8988T (cell line): ENCODE results near the gene PRDM16.

ENCODE experiments used
- DNase-seq: peaks from one replicate; pipeline ENCODE4 v3.0.0; 2011

Gene PRDM16

DNA sequence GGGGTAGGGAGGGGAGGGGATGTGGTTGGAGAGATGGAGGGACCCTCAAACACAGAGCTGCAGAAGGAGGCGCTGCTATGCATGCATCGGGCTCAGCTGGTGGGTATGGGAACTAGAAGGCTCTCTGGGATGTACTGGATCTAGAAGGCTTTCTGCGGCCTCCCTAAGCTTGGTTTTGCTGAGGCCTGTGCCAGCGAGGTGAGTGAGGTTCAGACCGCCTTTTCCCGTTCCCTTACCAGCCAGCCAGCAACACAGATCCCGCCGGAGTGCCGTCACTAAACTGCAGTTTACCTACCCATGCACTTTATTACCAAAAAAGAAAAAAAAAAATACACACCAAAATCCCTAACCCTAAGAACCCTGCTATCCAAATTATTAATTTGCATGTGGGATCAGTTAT lies 180.2 kb downstream of the PRDM16 start:
- no peak for DNase-seq

DNA sequence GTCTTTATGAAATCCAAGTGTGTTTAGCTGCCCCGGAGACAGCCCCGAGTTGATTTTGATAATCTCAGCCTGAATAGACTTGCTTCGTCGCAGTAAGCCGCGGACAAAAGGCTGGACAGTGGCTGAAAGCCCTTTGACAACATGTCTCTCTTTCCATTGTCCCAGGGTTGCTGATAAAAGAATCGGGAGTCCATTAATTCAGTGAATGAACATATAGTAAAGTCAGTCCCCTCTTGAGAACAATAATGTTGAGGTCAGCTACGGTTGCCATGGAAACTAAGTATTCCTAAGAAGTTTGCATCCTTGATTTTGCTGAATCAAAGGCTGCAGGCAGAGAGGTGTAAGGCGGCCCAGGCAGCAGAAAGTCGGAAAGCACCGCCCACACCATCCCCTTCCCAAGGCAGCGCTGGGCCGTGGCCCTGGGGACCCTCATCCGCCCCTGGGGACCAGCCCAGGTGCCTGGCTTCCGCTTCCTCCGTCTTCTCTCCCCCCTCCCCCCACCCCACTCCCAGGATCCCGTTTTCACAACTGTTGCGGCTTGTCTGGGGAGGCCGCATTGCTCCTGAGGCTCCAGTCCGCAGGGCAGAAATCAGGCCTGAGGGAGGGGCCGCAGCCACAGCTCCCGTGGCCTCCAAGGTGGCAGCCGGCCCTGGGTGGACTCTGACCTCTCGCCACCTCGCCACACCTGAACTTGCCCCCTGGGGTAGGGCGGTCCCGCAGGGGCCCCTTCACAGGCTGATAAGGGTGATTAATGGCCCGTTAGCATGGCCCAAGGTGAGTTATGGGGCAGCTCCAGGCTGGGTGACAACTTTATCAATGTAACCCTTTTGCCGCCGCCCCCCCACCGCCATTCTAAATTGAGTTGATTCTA lies 180.9 kb downstream of the PRDM16 start:
- no peak for DNase-seq

DNA sequence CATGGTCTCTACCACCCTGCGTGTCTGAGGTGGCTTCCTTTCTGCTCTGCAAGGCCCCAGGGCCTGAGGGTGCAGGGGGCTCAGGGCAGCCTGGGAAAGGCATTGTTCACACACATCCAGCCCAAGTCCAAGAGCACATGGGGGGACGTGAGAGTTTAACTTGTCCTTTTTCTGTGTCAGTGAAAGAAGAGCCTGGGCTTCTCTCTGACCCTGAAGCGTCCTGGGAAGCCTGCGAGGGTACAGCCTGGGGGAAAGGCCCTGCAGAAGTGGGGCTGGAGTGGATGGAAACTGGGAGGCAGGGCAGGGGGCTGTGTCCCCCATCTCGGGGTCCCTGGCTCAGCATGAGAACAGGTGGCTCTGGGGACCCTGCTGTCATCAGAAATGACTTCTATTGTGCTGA lies 181.6 kb downstream of the PRDM16 start:
- no peak for DNase-seq

DNA sequence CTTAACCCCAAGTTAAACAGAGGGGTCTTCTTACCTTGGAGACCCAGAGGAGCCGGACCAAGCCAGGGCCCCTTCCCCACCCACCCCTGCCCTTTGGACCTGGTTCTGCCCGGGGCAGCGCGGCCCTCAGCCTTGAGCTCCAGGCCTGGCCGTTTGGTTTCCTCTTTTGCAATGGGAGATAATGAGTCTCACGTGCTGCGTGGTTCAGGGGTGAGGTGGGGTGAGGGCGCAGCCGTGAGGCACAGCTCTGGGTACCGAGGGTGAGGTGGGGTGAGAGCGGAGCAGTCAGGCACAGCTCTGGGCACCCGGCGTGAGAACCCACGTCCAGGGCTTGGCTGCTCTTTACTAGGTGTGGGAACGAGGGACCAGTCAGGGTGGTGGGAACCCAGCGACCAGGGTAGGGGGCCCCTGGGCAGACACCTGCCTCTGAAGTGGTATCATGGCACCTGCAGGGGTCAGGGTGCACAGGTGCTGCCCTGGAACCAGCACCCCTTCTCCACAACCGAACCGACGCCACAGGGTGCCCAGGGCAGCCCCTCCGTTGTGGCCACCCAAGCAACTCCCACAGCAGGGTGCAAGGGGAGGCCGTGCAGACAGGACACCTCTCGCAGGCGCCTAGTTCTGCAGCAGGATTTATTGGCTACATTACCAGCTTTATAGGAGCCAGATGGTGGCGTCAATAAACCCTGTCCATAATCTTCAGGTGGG lies 182.2 kb downstream of the PRDM16 start:
- no peak for DNase-seq

DNA sequence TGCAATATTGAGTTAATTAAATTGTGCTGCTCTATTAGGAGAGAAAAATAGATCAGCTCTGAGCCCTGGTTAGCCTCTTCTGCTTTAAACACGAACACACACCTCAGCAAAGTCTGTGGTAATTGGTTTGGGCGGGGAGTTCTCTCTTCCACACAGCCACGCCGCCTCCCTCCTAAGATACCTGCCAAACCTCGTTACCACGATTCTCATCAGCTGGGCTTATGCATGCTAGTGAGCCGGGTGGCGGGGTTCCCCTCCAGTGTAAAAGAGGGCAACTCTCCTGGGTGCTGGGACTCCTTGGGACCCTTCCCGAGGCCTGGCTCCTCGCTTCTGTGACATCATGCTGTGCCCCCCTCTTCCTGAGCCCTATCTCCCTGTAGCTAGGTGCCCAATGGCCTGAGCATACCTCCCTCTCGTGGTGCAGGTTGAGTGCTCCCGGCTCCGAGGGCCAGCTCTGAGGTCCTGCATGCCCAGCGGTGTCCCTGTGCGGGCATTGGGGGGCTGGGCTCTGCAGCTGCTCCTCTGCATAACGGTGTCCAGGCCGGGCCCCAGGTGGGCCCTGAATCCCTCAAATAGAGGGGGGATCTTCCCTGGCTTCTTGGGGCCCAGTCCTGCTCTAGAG lies 182.9 kb downstream of the PRDM16 start:
- DNase-seq, result no peak

DNA sequence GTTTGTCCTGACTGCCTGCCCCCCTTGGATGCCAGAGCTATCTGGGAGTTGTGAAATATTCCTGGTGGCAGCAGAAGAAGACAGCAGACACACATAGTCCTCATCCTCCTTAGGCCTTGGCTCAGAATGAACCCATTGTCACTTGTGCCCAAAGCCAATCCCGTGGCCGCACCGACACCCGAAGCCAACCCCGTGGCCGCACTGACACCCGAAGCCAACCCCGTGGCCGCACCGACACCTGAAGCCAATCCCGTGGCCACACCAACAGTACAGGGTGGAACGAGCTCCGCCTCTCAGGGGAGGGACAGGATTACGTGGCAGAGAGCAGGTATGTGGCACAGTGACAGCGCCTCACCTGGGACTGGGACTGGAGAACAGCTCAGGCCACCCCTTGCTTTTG lies 186.7 kb downstream of the PRDM16 start:
- DNase-seq, result no peak

DNA sequence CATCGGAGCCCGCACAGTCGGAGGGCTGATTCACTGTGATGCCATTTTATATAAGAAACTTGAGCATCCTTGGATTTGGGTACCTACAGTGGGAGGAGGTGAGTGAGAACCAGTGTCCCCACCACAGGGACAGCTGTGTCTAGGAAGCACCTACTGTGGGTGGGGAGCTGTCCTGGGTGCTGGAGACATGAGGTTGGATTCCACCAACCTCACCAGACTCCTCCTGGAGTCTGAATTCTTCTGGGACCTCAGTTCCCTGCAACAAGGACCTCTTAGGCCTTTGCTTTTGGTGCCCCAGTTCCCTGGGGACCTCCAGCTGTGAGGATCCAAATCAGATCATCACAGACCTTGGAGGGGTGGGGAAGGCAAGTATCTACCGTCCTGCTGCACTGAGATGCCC lies 188.8 kb downstream of the PRDM16 start:
- DNase-seq, result no peak

DNA sequence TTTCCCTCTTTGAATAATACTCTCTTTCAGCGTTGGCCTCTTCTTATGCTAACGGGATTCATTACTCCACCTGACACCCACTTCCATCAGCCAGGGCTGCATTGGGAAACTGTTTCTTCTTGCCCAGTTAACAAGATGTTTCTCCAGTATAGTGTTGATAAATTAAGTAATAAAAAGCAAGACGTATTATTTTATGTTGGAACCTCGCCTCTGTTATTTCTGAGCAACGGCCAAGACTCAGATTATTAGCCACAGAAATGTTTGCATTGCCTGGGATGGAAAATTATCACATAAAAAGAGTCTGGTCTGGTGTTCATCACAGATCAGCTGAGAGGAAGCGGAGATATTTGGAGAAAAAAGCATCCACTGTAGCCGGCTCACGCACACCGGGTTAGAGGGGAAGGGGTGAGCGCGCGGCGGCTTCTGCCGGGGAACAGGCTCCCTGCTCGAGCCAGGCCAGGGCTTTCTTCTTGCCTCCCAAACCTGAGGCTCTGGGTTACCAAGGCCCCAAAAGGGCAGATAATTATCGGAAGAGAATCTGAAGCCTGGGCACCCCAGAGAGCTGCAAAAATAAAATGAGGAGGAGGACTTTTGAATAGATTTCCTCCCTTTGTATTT lies 189.5 kb downstream of the PRDM16 start:
- no peak for DNase-seq

DNA sequence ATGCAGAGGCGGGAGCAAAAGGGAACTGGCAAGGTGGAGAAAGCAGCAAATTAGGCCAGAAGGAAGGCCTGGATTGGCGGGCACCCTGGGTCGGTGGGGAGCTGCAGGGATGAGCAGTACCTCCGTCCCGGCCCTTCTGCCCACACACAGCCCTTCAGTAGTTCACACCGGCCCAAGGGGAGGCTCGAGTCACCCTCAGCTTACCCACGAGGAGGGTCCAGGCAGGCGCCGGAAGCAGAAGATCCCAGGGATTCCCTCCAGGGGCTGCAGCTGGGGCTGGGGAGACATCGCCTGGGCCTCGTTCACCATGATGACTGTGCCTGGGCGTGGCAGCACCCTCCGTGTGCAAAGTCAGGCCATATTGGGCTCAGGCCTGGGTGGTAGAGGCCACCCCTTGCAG lies 190.0 kb downstream of the PRDM16 start:
- DNase-seq, result no peak

DNA sequence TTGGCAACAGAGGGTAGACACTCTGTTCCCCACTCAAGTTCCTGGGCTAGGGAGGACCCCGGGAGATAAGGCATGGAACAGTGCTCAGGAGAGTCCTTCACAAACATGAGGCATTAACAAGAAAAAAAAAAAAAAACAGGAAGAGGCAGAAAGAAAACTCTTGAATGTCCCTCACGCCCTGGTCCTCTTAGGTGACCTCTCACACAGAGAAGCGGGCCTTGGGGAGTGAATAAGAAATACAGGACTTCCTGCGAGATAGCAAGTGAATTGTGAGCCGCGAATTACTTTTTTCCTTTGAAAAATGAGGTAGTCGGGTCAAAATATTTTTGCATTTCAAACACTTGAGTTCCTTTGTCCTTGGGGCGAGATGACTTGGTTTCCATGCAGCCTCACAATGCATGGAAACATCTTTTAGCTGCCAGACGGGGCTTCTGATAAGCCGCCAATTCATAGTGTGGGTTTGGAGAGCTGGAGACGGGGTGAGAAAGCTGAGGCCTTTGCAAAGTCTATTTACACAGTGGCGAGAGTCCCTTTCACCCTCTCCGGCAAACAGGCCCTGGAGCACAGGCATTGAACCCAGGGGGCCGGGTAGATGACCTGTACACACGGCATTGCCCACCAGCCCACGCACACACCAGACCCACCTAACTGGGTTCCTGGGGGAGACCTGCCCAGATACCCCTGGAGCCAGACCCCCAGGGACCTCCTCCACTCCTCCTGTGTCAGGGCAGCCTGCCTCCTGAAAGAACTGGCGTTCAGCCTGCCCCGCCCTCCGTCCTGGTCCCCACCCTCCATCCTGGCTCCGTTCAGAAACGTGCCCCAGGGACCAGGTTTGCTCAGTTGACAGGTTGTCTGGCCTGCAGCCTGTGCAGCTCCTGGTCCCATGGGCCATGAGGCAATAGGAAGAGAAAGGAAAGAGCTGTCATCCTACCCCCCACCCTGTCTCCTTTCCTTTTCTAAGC lies 192.3 kb downstream of the PRDM16 start:
- DNase-seq, result no peak

DNA sequence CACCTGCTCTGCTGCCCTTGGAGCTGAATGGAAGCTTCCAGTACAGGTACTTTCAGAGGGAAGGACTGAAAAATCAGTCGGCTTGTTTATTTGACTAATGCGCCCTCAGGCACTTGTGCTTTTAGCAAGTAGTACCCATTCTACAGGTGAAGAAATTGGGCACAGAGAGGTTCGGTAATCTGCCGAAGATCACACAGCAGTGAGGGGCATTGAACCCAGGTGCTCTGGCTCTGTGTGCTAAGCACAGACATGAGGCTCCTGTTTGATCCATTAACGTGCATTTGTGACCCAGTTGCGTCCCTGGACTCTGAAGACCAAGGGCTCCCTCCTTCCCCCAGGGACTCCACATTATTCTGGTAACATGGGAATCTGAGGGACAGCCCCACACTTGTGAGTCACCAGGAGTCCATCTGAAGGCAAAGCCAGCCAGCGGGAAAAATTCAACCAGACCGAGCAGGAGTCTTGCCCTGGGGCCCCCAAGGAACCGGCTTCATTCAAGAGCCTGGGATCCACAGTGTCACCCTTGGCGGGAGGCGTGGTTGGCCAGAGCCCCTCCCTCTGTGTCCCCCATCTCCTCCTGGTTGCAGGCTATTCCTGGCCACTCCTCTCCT lies 193.1 kb downstream of the PRDM16 start:
- DNase-seq, result no peak

DNA sequence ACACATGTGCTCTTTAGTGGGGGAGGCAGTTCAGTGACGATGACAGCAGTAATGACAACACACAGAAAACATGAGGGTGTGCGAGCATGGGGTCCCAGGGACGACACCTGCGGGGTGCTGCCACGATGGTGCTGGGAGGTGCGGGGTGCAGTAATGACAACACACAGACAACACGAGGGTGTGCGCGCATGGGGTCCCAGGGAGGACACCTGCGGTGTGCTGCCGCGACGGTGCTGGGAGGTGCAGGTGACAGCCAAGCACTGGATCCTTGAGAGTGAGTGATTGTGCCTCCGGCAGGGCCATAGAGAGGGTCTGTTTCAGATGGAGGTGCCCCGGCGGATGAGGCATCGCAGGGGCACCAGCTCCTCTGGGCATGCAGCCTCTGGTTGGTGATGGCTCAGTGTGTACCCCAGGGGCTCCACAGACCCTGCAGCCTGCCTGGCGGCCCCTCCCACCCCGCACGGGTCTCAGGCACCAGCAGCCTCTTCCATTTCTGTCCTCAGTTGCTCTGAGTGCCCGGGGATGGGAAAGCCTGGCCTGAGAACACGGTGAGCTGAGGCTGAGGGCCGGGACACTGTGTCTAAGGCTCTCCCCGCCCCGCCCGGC lies 193.8 kb downstream of the PRDM16 start:
- DNase-seq, result no peak

DNA sequence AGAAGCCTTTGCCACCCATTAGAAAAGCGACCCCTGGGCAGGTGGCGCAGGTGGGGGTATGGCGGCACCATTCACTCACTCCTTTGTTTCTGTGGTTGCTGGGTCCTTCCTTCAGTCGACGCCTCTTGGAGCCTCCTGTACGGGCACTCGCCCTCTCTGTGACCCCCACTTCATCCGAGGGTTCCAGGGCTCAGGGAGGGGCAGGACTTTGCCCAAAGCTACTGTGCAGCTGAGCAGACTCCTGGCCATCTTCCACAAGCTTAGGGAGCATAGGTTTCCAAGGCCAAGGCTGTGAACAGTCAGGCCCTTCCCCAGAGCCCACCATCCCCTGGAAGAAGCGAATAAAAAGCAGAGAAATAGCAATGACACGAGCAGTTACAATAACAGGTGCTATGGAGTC lies 194.8 kb downstream of the PRDM16 start:
- no peak for DNase-seq

DNA sequence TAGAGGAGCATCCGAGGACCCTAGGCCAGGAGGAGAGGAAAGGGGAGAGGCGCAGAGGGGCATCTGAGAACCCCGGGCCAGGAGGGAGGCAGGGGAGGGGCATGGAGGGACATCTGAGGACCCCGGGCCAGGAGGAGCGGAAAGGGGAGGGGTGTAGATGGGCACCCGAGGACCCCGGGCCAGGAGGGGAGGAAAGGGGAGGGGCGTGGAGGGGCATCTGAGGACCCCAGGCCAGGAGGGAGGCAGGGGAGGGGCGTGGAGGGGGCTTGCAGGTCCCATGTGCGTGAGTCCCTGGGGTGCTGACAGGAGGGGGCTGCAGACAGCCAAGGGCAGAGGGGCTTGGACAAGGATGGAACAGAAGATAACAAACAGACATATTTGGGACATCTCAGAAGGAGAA lies 195.5 kb downstream of the PRDM16 start:
- no peak for DNase-seq

DNA sequence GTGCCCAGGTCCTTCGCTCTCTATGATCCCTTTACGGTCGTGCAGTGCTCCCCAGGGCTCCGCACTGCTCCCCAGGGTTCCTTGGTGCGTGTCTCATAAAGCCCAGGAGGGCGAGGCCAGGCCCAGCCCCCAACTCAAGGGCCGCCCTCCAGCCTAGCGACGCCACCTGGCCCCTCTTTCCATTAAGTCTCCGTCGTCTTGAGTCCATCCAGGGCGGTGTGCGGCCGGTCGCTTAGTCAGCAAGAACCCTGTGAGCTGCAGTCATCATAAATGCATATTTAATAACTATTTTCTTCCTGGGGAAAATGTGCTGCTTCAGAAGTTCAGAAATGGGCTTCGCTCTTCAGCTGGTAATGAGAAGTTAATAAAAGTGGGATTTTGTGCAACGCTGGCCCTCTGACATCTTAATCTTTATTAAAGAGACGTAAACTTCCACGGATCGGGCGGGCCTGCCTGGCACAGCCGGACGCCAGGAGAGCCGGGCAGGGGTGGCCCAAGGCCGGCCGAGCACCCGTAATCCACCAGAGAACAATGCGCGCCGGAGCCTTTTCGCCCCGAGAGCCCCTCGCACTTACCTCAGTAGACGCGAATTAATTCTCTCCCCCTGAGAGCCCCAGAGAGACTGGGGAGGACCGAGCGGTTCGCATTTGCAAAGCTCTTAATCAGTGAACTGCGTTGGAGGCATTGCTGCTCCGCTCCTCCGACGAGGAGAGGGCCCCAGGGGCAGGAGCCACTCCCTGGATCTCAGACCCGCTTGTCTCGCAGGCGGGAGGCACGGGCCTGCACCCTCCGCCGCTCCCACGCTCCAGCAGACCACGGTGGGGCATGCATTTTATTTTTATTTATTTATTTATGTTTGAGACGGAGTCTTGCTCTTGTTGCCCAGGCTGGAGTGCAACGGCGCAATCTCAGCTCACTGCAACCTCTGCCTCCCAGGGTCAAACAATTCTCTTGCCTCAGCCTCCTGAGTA lies 197.1 kb downstream of the PRDM16 start:
- no peak for DNase-seq

DNA sequence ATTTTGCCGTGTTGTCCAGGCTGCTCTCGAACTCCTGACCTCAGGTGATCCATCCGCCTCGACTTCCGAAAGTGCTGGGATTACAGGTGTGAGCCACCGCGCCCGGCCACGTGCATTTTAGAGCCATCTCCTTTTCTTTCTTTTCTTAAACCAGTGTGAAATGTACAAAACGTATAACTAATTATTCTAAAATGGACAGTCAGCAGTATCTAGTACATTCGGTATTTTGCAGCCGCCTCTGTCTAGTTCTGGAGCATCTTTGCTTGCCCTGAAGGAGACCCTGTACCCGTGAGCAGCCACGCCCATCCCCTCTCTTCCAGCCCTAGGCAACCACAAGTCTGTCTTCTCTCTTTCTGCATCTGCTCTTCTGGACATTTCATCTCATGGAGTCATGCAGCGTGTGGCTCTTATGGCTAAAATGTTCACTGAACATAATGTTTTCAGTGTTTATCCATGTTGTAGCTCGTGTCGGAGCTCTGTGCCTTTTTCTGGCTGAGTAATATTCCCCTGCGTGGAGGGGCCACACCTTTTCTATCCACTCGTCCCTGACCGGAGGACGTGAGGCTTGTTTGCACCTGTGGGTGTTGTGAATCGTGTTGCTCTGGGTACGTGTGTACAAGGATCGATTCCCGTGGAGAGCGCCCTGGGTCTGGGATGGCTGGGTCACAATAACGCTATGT lies 198.0 kb downstream of the PRDM16 start:
- DNase-seq, result no peak

DNA sequence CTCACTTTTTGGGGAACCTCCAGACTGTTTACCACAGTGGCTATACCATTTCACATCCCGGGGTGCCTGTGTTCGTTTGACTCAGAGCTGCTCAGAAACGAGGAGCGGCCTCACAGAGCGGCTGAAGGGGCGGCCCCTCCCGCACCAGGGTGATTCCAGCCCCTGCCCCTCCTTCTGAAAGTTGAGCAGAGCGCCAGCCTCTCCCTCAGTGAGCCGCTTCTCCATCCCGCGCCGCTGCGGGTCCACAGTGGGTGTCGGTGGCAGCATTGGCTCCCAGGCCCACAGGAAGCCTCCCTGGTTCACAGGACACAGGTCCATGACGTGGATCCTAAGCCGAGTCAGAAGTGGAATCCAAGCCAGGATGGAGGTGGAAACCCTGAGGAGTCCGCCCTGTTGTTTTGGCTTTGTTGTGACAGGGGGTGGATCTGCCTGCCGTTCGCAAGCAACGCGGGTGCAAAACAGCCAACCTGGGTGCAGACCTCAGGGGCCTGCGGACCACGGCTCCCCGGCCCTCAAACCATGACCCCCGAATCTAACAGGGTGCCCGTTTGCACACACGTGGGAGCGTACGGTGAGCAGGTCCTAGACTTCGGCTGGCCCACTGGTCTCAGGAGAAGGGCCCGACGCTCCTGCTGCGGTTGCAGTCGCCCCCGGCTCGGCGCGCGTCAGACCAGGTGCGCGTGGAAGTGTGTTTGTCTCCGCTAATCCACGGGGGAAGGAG lies 198.7 kb downstream of the PRDM16 start:
- no peak for DNase-seq

DNA sequence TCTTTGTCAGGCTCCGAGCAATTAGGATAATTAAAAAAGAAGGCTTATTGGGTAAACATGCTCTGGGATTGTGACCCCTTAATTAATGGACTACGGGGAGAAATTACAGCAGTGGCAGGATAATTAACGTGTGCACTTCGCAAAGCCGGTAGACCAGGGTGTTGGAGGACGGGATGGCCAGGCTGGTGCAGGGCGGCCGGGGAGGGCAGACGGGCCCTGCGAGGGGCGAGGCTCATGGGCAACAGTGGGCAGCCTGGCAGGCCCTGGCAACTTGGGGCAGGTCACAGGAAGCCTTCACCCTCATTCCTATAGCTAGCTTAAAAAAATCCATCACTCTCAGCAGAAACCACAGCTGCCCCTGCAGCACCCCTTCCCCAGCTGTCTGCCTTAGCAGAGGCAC lies 199.3 kb downstream of the PRDM16 start:
- DNase-seq, result no peak
